NCI-H2227 treated with DMSO at 0.1 percent for 48 hours (cell line): ENCODE data around the gene LRRC8E.
"Not testable (repeated sequence)": the region's sequence is repeated elsewhere in the genome, so short reads cannot be mapped to it uniquely, and the experiment has no call there.

Experiments used
- DNase-seq: peaks from one replicate; lab custom pipeline; 2025; lab: John Stamatoyannopoulos, UW

LRRC8E gene

GRCh38 chr19:7887408-7888144 is 734 bp upstream of the LRRC8E start:
- no peak for DNase-seq

GRCh38 chr19:7888826-7889217 is 512 bp downstream of the LRRC8E start:
- DNase-seq: no peak

- not testable (repeated sequence) for DNase-seq
These were observed 5.2 kb downstream of the LRRC8E start for GRCh38 chr19:7893362-7894101.

- DNase-seq: no peak
These were observed 6.5 kb downstream of the LRRC8E start for GRCh38 chr19:7894612-7895309.

GRCh38 chr19:7895565-7895964 is 7.3 kb downstream of the LRRC8E start:
- no peak for DNase-seq

- no peak for DNase-seq
These were observed 9.0 kb downstream of the LRRC8E start for GRCh38 chr19:7897292-7897691.

GRCh38 chr19:7898967-7899366 is 10.7 kb downstream of the LRRC8E start:
- DNase-seq: no peak

GRCh38 chr19:7899751-7900378 is 11.6 kb downstream of the LRRC8E start:
- DNase-seq: no peak

GRCh38 chr19:7900401-7900870 is 12.1 kb downstream of the LRRC8E start:
- no peak for DNase-seq

GRCh38 chr19:7900931-7901330 is 12.6 kb downstream of the LRRC8E start:
- no peak for DNase-seq

- no peak for DNase-seq
These were observed 13.0 kb downstream of the LRRC8E start for GRCh38 chr19:7901337-7901736.

GRCh38 chr19:7902796-7903243 is 14.5 kb downstream of the LRRC8E start:
- DNase-seq: no peak

- peak; percentile 98 for DNase-seq
These were observed 15.1 kb downstream of the LRRC8E start, which contains the start of gene MAP2K7 for GRCh38 chr19:7903244-7904073. Gene MAP2K7, plus strand, starts transcription at chr19:7903877. Its CDS starts 68 bp downstream, at chr19:7903945.

- no peak for DNase-seq
These were observed 16.0 kb downstream of the LRRC8E start for GRCh38 chr19:7904074-7905020.

GRCh38 chr19:7905268-7905667 is 17.0 kb downstream of the LRRC8E start:
- no peak for DNase-seq

GRCh38 chr19:7905859-7906258 is 17.5 kb downstream of the LRRC8E start:
- DNase-seq: no peak

GRCh38 chr19:7907122-7907521 is 18.8 kb downstream of the LRRC8E start:
- no peak for DNase-seq

- no peak for DNase-seq
These were observed 19.2 kb downstream of the LRRC8E start for GRCh38 chr19:7907544-7907943.

GRCh38 chr19:7908078-7908699 is 19.9 kb downstream of the LRRC8E start:
- no peak for DNase-seq
